AG04450 (cell line): Measurements from ENCODE around the gene KLF3. TPM values are rescaled to one million over a fixed set of nuclear protein-coding genes. Genes with fewer than 3 reads are reported as not detected.

Source experiments
- CTCF ChIA-PET: fragments of 300-600, 350-600 bp; formaldehyde crosslinking; extraction: SDS; loops from one replicate; lab custom pipeline; 2022; ENCODE audit warnings: antibody characterized with exemption, inconsistent platforms; lab: Charles Lee
- POLR2A ChIA-PET: fragments of 350-600 bp; formaldehyde crosslinking; extraction: SDS; loops from one replicate; lab custom pipeline; 2021; ENCODE audit warnings: antibody characterized with exemption, inconsistent platforms; lab: Yijun Ruan, JAX
- DNase-seq: peaks from one replicate; pipeline ENCODE4 v3.0.0-alpha.2; 2011; ENCODE audit warnings: low read depth, low spot score
- H3K27ac ChIP-seq: one replicate; pipeline ENCODE4 v1.5.1; 2012; ENCODE audit warnings: low read depth, low read length, control low read depth
- H3K27me3 ChIP-seq: one replicate; pipeline ENCODE4 v1.6.0; 2012; ENCODE audit warnings: low read length; ENCODE audit not compliant: control insufficient read depth, insufficient read depth
- H3K4me3 ChIP-seq: 2 replicates; pipeline ENCODE4 v1.5.1; 2011; ENCODE audit warnings: mild to moderate bottlenecking, low read depth, low read length, control low read depth
- H3K9me3 ChIP-seq: 2 replicates; pipeline ENCODE4 v1.5.1; 2012; ENCODE audit warnings: low read length; ENCODE audit not compliant: control insufficient read depth, insufficient read depth
- polyA plus RNA-seq: library from polyadenylated mRNA; depleted of rRNA; stranded (reverse); fragments of >200 nt; gene quantifications from 2 replicates; pipeline ENCODE4 v1.2.3, GENCODE V29; 2011
- TF ChIP-seq, protein P1 (sequence below): IDR thresholded peaks from 2 replicates; pipeline ENCODE4 v1.5.1; 2011; ENCODE audit warnings: low read depth, low read length, control low read depth, inconsistent platforms

KLF3 gene
- polyA plus RNA-seq, 1 experiment = 24.3 TPM

DNA sequence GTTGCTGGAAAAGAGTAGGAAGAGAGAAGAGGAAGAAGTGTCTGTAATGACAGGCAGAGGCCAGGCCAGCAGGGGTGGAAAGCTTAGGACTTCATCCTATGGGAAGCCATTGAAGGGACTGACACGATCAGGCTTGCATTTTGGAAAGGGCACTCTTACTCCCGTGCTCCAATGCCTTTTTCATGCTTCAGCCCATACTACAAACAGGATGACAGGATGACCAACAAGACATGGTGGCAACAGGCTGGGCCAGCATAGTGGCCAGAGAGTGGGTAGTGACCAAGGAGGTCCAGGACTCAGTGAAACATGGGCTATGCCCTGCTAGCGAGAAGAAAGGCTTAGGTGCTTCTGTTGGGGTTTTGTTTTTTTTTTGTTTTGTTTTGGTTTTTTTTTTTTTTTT is 2.6 kb upstream of the KLF3 start:
- TF ChIP-seq, protein P1, sequence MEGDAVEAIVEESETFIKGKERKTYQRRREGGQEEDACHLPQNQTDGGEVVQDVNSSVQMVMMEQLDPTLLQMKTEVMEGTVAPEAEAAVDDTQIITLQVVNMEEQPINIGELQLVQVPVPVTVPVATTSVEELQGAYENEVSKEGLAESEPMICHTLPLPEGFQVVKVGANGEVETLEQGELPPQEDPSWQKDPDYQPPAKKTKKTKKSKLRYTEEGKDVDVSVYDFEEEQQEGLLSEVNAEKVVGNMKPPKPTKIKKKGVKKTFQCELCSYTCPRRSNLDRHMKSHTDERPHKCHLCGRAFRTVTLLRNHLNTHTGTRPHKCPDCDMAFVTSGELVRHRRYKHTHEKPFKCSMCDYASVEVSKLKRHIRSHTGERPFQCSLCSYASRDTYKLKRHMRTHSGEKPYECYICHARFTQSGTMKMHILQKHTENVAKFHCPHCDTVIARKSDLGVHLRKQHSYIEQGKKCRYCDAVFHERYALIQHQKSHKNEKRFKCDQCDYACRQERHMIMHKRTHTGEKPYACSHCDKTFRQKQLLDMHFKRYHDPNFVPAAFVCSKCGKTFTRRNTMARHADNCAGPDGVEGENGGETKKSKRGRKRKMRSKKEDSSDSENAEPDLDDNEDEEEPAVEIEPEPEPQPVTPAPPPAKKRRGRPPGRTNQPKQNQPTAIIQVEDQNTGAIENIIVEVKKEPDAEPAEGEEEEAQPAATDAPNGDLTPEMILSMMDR = no peak
- POLR2A ChIA-PET = no interaction called here
- DNase-seq = no peak
- no peaks in the 10 kb centered on the region for H3K27me3 ChIP-seq
- H3K9me3 ChIP-seq = no peaks in the 10 kb centered on the region; the same call in 1 of the 2 replicates
- CTCF ChIA-PET = no interaction called here
- H3K4me3 ChIP-seq = no peak overlapping the region
- no peak overlapping the region for H3K27ac ChIP-seq

- POLR2A ChIA-PET = interaction anchor here (1.0 to 1.3 kb wide), 3 partner anchors 29 to 343 kb away, joined by 3 to 4 read pairs (median 3); no protein-coding TSS in a partner anchor
- Histone ChIP-seq H3K4me3 (peak overlapping the region; percentile 68), H3K9me3 (no peaks in the 10 kb centered on the region; the same call in 1 of the 2 replicates), H3K27me3 (no peaks in the 10 kb centered on the region), H3K27ac (peak overlapping the region; percentile 89)
- DNase-seq = no peak
- TF ChIP-seq, protein P1 = no peak
- CTCF ChIA-PET = interaction anchor here (0.5 to 1.0 kb wide), 4 partner anchors 29 to 343 kb away, joined by 3 to 4 read pairs (median 4); no protein-coding TSS in a partner anchor
These were observed 1.4 kb upstream of the KLF3 start for GRCh38 chr4:38662522-38663089.

DNA sequence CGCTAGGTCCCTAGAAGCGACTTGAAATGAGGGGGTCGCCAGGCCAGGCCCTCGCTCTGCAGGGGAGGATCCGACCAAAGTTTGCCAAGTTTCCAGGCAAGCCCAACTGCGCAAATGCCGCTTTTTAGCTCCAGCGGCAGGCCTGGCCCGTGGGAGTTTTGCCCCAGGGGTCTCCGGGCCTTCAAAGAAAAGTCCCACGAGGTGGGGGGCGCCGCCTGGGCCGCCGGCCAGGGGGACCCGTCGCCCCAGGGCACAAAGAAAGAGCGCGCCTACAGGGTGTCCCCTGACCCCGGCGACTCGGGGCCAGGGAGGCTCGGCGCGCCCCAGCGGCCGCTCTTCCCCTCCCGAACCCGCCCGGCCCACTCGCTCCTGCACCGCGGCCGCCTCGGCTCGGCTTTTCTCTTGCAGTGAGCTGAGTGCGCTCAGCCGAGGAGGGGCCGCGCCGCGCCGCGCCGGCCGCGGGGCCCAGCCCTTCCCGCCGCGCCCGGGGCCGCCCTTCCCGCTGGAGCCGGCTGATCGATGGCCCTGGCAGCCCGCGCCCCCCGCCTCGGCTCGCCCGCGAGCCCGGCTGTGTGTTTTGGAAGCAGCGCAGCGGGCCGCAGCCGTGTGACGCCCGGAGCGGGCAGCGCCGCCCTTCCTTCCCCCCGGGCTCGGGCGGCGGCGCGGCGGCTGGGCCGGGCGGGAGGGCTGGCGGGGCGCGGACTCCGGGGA is 754 bp upstream of the KLF3 start:
- peak overlapping the region; percentile 89 for H3K27ac ChIP-seq
- ChIA-PET POLR2A (interaction anchor here (0.6 to 1.3 kb wide), 6 partner anchors 28 to 590 kb away, joined by 3 to 4 read pairs (median 3); no protein-coding TSS in a partner anchor), CTCF (interaction anchor here (0.6 to 1.0 kb wide), 2 partner anchors 344 to 465 kb away, joined by 3 to 9 read pairs; no protein-coding TSS in a partner anchor)
- H3K9me3 ChIP-seq = no peaks in the 10 kb centered on the region; the same call in 1 of the 2 replicates
- TF ChIP-seq, protein P1 = no peak
- H3K27me3 ChIP-seq = no peaks in the 10 kb centered on the region
- DNase-seq = peak; percentile 24
- H3K4me3 ChIP-seq = peak overlapping the region; percentile 68

GRCh38 chr4:38664706-38665401 is 855 bp downstream of the KLF3 start:
- Histone ChIP-seq H3K27ac (peak overlapping the region; percentile 89), H3K9me3 (no peaks in the 10 kb centered on the region; the same call in 1 of the 2 replicates), H3K27me3 (no peaks in the 10 kb centered on the region), H3K4me3 (peak overlapping the region; percentile 73)
- CTCF ChIA-PET = interaction anchor here (1.0 to 2.9 kb wide), 2 partner anchors 10 to 345 kb away, joined by 3 to 25 read pairs; no protein-coding TSS in a partner anchor
- DNase-seq = no peak
- POLR2A ChIA-PET = no interaction called here
- TF ChIP-seq, protein P1 = no peak
